Jurkat, Clone E6-1 (cell line): Measurements from ENCODE around the gene GALNT17.
"Not testable (repeated sequence)": the region's sequence is repeated elsewhere in the genome, so short reads cannot be mapped to it uniquely, and the experiment has no call there.

Source experiments
- DNase-seq: peaks from one replicate; pipeline ENCODE4 v3.0.0-alpha.2; 2011; ENCODE audit warnings: low read depth, low spot score
- H3K4me3 ChIP-seq: 2 replicates; pipeline ENCODE4 v1.5.1; 2011; ENCODE audit warnings: mild to moderate bottlenecking, low read length, control low read depth, moderate library complexity

The GALNT17 gene

DNA sequence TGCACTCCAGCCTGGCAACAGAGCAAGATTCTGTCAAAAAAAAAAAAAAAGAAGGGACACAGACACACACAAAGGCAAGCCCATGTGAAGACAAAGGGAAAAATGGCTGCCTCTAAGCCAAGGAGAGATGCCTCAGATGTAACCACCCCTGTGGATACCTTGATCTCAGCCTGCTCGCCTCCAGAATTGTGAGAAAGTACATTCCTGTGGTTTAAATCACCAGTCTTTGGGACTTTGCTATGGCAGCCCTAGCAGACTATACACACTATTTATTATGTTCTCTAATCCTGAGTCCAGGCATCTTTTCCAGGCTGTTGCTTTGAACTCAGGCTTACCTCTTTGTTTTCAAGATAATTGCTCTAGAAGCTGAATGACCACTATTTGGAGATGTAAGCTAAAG lies 494.3 kb downstream of the GALNT17 start:
- no peak for DNase-seq
- no peak overlapping the region for H3K4me3 ChIP-seq

DNA sequence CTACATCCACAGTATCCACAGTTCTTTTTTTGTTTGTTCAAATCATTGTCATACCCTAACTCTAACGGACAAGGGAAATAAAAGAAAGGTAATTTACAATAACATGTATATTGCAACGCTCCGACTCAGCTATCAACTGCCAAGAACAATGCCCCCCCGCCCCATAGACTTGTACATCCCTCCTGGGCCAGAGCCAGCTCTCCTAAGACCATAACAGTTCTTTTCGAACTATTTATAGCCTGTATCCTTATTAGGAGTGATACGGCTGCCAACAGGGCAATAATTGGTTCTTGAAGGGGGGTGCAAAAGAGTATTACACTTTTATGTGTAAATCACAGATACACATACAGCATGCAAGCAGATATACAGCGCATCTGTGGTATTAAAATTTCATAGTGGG lies 495.7 kb downstream of the GALNT17 start:
- no peak for DNase-seq

DNA sequence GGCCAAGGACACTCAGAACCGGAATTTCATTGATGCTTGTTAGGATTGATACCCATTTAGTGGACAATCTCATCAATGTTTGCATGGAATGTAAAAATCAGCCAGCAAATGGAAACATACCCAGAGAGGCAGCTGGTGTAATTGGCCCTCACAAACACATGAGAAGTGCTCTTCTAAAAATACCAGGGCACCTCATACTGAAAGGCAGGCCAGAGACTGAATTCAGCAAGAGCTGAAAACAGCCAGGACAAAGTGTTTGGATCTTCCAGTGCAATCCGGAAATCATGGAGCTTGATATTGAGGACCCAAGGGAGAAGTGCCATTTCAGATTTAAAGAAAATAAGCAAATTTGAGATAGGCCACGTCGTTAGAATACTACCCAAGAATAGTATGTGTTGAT lies 498.6 kb downstream of the GALNT17 start:
- no peak for DNase-seq
- H3K4me3 ChIP-seq = no peak overlapping the region

More for the DNA sequence above, 495.7 kb downstream of the GALNT17 start:
- no peak overlapping the region for H3K4me3 ChIP-seq

DNA sequence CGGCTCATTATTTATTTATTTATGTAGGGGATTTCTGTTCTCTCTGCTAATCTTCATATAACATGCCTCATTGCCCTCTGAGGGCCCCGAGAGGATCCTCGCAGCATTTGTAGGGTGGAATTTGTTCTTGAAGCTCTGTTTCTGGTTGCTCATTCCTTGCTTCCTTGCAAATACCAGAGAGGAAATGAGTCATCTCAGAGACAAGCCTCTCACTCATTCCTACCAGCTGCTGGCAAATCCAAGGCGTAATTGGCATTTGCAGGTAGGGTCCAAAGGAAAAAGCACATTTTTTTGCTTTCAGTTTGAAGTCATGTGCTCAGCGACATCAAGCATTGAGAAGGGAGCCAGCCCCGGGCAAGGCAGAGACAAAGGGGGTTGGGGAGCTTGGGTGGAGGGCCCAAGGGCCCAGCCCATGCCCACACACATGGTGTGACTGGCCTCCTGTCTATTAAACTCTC lies 501.6 kb downstream of the GALNT17 start:
- DNase-seq = no peak
- H3K4me3 ChIP-seq = no peak overlapping the region

DNA sequence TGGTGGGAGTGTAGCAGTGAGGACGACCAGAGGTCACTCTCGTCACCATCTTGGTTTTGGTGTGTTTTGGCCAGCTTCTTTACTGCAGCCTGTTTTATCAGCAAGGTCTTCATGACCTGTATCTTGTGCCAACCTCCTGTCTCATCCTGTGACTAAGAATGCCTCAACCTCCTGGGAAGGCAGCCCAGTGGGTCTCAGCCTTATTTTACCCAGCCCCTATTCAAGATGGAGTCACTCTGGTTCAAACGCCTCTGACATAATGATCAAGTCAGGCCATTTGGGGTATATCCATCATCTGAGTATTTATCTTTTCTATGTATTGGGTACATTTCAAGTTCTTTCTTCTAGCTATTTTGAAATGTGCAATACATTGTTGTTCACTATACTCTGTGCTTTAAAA lies 503.9 kb downstream of the GALNT17 start:
- not testable (repeated sequence) for DNase-seq, H3K4me3 ChIP-seq

DNA sequence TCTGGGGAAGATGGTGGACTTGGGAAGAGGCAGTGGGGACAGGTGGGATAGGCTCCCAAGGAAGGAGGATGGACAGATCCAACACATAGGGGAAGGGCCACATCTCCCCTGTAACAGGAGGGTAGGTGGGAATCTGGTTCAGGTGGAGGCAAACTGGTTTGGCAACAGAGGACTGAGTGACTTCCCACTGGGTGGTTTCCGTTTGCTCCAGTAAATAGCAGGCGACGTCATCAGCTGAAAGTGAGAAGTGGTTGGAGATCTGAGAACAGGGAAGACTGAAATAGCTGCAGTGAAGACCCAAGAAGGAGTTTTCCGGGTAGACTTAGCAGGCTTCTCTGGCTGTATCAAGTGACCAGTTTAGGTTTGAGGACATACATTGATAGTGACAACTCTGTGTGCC lies 504.4 kb downstream of the GALNT17 start:
- no peak for DNase-seq

DNA sequence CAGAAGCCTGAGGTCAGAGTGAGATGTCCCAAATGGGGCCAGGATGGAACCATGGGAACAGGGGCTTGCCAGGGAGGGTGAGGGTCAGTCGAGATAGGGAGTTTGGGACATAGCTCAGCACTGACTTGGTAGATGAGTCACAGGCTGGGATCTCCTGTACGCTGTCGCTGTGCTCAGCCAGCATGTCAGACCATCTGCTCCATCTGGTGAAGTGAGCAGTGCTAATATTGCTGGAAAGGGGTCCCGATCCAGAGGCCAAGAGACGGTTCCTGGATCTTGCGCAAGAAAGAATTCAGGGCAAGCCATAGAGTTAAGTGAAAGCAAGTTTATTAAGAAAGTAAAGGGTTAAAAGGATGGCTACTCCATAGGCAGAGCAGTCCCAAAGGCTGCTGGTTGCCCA lies 505.6 kb downstream of the GALNT17 start:
- no peak for DNase-seq
- H3K4me3 ChIP-seq = no peak overlapping the region

More for the DNA sequence above, 504.4 kb downstream of the GALNT17 start:
- no peak overlapping the region for H3K4me3 ChIP-seq

DNA sequence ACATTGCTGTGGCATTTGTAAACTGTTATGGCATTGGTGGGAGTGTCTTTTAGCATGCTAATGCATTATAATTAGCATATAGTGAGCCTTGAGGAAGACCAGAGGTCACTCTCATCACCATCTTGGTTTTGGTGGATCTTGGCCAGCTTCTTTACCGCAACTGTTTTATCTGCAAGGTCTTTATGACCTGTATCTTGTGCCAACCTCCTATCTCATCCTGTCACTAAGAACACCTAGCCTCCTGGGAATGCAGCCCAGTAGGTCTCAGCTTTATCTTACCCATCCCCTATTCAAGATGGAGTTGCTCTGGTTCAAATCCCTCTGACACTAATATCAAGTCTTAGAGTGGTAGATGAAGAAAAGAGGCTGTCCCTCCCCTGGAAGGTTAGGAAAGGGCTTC lies 506.2 kb downstream of the GALNT17 start:
- DNase-seq = no peak
- no peak overlapping the region for H3K4me3 ChIP-seq

DNA sequence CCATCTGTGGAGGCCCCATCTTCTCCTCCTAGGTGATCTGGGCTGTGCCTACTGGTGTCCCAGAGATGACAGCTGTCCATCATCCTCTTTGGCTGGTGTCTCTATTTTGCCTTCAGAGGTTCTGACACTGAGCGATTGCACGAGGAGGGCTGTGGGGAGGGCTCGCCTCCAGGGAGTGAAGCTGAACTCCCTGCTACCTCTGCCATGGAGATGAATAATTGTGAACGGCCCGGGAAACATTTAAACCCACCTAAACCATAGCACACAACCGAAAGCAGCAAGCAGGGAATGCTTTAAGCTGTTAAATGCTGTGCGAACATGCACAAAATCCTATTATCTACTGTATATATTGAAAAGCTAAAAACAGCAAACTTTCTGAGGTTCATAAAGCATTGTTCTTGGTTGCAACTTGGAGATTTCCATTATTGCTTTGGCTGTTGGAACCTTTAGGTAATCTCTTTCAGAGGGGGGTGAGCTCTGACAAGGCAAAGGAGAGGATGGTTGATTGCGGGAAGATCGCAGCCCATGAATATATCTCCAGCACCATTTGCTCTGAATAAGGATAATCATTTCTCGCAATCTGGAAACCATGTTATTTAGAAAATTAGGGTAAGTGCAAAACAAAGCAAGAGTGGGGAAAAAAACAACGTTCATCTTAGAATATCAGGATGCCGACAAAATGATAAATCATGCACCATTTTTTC lies 507.6 kb downstream of the GALNT17 start:
- no peak for DNase-seq
- no peak overlapping the region for H3K4me3 ChIP-seq

DNA sequence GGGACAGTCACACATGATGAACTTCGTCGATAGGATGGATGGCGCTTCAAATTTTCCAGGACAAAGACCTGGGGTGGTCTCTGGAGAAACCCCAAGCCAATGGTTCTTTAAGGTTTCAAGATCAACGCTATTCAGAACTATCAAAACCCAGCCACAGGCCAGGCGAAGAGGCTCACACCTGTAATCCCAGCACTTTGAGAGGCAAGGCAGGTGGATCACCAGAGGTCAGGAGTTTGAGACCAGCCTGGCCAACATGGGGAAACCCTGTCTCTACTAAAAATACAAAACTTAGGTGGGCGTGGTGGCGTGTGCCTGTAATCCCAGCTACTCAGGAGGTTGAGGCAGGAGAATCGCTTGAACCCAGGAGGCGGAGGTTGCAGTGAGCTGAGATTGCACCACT lies 511.1 kb downstream of the GALNT17 start:
- not testable (repeated sequence) for DNase-seq, H3K4me3 ChIP-seq

DNA sequence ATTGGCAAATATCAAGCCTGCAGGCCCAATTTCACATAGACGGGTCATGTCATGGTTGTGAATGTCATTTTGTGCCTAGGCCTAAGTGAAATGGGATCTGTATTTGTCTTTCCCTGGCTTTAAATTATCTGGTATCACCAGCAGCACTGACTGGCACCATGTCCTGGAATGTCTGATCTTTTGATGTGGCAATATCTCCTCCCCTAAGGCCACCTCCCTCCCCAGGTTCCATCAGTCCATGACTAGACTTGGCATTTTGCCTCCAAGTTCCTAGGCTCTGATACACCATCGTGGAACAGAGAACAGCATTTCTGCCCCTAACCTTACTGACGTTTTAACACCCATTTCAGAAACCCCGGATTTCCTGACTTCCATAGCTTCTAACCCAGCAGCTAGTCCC lies 513.9 kb downstream of the GALNT17 start:
- H3K4me3 ChIP-seq = no peak overlapping the region
- no peak for DNase-seq

DNA sequence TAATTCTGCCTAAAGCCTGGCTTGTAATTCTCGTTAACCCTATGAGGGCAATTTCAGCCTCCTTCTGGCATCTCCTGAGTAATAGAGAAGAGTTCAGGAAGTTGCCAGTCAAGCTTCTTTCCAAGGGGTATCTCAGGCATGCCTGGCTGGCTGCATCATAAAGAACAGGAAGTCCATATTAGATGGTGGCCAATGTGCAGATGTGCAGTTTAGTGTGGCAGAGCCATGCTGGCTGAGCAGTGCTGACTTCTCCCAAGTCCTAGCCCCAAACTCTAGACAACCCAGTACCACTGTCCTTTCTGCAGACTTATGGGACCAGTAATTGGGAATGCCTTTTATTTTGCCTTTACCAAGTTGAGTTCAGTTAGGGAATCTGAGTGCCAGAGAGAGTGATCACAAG lies 517.9 kb downstream of the GALNT17 start:
- no peak for DNase-seq
- H3K4me3 ChIP-seq = no peak overlapping the region

DNA sequence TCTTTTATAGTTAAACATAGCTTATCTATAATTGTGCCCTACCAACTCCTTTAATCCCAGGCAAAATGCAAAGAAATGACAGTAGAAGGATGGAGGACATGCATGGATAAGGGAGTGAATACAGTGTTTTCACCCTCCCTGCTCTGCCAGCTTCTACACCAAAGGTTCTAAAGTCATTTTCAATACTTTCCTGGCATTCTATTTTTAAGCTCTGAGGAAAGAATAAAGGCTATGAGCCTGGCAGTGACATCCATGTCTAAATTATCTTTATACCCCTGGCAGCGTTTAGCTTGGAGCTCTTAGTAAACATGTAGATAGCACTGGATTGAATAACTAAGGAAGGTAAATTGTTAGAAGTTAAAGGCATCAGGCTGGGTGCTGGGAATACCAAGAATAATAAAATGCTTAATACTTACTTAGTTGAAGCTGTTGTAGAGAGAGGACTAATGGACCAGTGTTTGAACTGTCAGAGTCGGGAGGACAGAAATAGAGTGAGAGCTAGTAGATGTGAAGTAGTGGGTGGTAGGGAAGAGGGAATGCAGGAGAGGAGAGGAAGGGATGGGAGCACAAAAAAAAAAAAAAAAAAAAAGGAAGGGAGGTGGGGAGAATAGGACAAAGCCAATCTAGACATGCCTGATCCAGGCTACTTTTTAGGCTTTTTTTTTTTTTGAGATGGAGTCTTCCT lies 518.9 kb downstream of the GALNT17 start:
- no peak overlapping the region for H3K4me3 ChIP-seq
- no peak for DNase-seq

DNA sequence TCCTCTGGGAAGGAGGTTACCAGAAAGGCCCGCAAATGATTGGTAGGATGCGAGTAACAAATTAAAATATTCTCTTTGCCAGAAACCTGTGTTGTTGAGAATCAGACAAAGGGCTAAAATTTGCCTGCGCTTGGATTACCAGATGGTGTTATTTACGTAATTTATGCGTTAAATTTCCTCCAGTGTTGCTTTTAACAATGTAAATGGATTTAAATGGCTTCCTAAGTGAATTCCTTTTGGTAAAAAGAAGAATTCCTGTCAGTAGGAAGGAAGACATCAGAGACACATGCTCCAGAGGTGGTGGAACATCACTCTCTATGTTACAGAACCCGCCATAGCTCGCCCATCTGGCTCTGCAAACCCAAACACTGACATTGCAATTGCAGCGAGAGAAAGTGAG lies 520.6 kb downstream of the GALNT17 start:
- DNase-seq = no peak
- H3K4me3 ChIP-seq = no peak overlapping the region

DNA sequence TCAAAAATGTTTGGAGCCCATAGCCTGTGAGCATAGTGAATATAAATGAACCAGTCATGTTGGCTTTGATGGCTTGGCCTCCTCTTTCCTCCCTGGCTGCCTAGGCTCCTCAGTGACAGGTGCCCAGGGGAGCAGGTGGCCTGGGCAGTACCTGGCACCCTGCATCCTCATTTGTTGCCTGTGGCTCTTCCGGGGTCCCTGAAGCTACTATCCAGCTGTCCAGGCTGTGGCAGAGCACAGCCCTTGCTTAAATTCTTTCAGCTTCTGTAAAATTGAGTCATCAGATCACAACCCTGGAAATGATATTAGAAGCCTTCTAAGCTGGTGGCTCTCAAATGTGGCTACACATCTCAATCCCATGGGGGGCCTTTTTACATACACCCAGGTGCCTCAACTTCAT lies 525.4 kb downstream of the GALNT17 start:
- H3K4me3 ChIP-seq = no peak overlapping the region
- DNase-seq = no peak

DNA sequence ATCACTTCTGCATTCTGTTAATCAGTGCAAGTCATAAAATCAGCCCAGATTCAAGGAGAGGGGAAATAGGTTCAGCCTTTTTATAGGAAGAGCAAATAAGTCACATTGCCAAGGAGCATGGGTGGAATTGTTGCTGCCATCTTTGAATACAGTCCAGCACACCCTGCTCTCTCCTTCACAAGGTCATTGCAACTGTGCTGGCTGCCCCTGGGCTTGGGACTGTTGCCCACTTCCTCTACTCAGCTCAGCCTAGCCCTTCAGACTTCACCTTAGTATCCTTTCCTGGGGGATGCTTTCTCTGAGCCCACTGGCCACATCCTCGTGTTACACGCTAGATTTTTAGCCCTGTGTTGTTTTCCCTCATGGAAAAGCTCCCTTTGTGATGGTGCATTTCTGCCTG lies 527.7 kb downstream of the GALNT17 start:
- no peak for DNase-seq
- no peak overlapping the region for H3K4me3 ChIP-seq

DNA sequence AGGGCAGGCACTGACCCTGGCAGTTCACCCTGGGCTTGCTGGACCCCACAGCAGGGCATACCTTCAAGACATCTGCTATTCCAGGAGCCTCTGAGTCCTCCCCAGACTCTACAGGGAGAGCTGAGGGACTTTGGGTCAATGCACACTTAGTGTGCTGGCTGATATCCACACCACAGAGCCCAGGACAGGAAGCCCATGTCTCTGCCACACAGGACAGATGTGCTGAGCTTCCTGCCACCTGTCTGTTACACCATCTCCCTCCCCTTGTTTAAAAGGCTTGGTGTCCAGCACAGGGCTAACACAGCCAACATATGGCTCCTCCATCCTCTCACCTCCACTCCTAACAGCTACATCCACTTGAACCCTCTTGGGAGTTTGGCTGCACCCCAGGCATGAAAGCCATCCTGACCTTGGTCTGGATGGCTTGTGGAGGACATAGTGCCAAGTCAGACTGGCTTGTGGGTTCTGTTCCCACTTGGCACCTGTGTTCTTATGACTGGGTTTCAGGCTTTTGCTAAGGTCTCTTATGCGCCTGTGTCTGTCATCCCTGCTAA lies 529.8 kb downstream of the GALNT17 start:
- H3K4me3 ChIP-seq = no peak overlapping the region
- DNase-seq = no peak

DNA sequence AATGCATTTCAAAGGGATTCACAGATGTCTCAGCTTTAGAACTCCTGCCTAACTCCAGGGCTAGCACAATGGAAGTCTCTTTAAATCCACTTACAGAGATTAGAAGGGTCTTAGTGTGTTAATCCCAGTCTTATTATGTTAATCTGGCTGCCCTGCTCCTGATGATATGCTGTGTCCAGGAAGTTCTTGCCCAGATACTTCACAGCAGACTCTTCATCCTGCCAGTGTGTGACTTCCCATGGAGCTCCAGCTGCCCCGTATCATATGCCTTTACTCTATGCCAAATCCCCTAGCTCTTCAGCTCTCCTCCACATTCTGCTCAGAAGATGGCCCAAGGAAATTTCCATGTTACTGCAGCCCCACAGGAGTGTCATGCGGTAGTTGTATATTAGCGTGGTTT lies 533.8 kb downstream of the GALNT17 start:
- H3K4me3 ChIP-seq = no peak overlapping the region
- DNase-seq = no peak

DNA sequence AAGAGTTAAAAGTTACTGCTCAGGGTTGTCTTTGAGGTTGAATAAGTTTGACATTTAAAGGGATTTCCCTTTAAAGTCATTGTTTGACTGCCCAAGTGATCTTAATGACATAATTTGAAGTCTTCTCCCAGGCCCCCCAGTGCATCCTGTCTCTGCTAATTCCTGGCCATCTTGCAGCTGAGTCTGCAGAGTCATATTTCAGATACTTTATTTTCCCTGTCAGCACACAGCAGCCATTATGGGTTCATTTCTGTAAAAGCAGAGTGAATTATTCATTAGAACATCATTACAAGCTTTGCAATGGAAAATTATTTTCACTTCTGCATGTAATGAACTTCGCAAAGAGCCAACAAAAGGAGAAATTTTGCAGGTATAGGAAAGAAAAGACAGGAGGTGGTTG lies 536.6 kb downstream of the GALNT17 start:
- DNase-seq = no peak
- H3K4me3 ChIP-seq = no peak overlapping the region

DNA sequence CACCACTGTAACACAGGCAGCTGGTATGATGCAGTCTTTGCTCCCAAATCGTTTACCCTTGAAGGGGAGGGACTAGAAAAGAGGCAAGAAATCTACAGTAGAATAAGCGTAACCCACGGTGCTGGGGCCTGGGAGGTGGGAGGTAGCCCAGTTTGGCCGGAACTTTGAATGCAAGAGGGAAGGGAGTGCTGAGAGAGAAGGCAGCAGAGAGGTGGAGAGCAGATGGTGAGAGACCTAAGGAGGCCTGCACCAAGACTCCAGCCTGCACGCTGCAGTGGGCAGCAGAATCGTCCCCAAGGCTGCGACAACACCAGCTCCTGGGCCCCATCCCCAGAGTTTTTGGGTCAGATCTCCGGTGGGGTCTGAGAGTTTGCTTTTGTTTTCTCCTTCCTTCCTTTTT lies 547.5 kb downstream of the GALNT17 start:
- DNase-seq = no peak
- no peak overlapping the region for H3K4me3 ChIP-seq

DNA sequence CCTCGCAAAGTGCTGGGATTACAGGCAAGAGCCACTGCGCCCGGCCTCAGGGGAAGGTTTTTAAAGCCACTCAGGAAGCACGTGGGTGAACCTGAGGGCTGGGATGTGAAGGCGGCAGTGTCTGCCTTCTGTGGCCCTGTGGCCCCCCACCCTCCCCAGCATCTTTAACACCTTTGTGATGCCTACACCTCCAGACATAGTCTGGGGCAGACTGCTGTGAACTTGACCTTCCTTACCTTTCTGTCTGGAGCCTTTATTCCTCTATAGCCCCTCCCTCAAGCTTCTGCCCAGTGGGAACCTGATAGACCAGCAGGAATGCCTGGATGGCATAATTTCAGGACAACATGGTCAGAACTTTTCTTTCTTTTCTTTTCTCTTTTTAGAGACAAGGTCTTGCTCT lies 550.2 kb downstream of the GALNT17 start:
- no peak overlapping the region for H3K4me3 ChIP-seq
- no peak for DNase-seq
